B cell (primary cell): ENCODE results near the gene SPATA21. TPM values are rescaled to one million over a fixed set of nuclear protein-coding genes. Genes with fewer than 3 reads are reported as not detected.
"Not testable (repeated sequence)": the region's sequence is repeated elsewhere in the genome, so short reads cannot be mapped to it uniquely, and the experiment has no call there.

Experiments used
- ATAC-seq: fragments of 200-7000 bp; cut with Tn5 transposase; one replicate; pipeline ENCODE4 v1.10.0; 2021; ENCODE audit warnings: low read depth, mild to moderate bottlenecking, moderate number of reproducible peaks, moderate library complexity
- CTCF ChIA-PET: fragments of 350-600 bp; sonication (Branson Sonifier 250); formaldehyde crosslinking; loops from one replicate; lab custom pipeline; 2021; ENCODE audit warnings: antibody characterized with exemption, inconsistent platforms; lab: Charles Lee
- POLR2A ChIA-PET: fragments of 350-600 bp; sonication (Branson Sonifier 250); formaldehyde crosslinking; loops from one replicate; lab custom pipeline; 2021; ENCODE audit warnings: antibody characterized with exemption; lab: Charles Lee
- DNase-seq: peaks from one replicate; pipeline ENCODE4 v3.0.0; 2013
- H2AFZ ChIP-seq: 2 replicates; pipeline ENCODE4 v1.6.1; 2012; ENCODE audit warnings: mild to moderate bottlenecking, low read depth, low read length; ENCODE audit not compliant: insufficient read depth, poor library complexity, severe bottlenecking
- H3K27ac ChIP-seq, 2 donors: 1 replicate in 1 of 2; 2 replicates in 1 of 2; pipeline ENCODE4 v1.5.1; 2012 to 2013; ENCODE audit warnings: low read length in 2 of 2, mild to moderate bottlenecking in 2 of 2, moderate library complexity in 1 of 2
- H3K27me3 ChIP-seq, 4 experiments: fragments of 200-600 bp in 1 of 4; sonication (generic) in 1 of 4; replicated peaks in 1 of 4; 1 replicate in 2 of 4; 2 replicates in 2 of 4; pipeline versions ENCODE4 v1.6.1 to v1.7.0; 2013 to 2016; ENCODE audit warnings: low read length in 3 of 4, mild to moderate bottlenecking in 2 of 4, mixed read lengths in 1 of 4, moderate library complexity in 1 of 4; ENCODE audit not compliant: insufficient read depth in 4 of 4, control insufficient read depth in 3 of 4; ENCODE audit errors: control extremely low read depth in 1 of 4
- H3K36me3 ChIP-seq, 2 experiments: replicated peaks in 1 of 2; 1 replicate in 1 of 2; 2 replicates in 1 of 2; pipeline versions ENCODE4 v1.6.1 to v1.7.1; 2013; ENCODE audit warnings: low read length in 1 of 2; ENCODE audit not compliant: insufficient read depth in 2 of 2, control insufficient read depth in 1 of 2; ENCODE audit errors: control extremely low read depth in 1 of 2, extremely low read depth in 1 of 2
- H3K4me1 ChIP-seq, 2 donors: fragments of 200-600 bp in 1 of 2; sonication (generic) in 1 of 2; 1 replicate in 1 of 2; 2 replicates in 1 of 2; pipeline versions ENCODE4 v1.5.1 to v1.6.1; 2013 to 2017; ENCODE audit warnings: low read length in 2 of 2; ENCODE audit not compliant: control insufficient read depth in 2 of 2, insufficient read depth in 2 of 2
- H3K4me2 ChIP-seq: replicated peaks from 2 replicates; pipeline ENCODE3; 2012; ENCODE audit warnings: mild to moderate bottlenecking, low read depth, low read length; ENCODE audit not compliant: poor library complexity, severe bottlenecking
- H3K4me3 ChIP-seq, 5 experiments: fragments of 200-600 bp in 1 of 5; sonication (generic) in 1 of 5; 1 replicate in 3 of 5; 2 replicates in 2 of 5; pipeline versions ENCODE4 v1.5.1 to v1.7.0; 2011 to 2016; ENCODE audit warnings: low read length in 4 of 5, mild to moderate bottlenecking in 4 of 5, low read depth in 2 of 5, control low read depth in 1 of 5, moderate library complexity in 1 of 5; ENCODE audit not compliant: insufficient read depth in 1 of 5; ENCODE audit errors: control extremely low read depth in 1 of 5, extremely low read depth in 1 of 5
- H3K79me2 ChIP-seq: fragments of 200-600 bp; sonication (generic); one replicate; pipeline ENCODE4 v1.6.0; 2016; ENCODE audit warnings: low read length; ENCODE audit not compliant: control insufficient read depth, insufficient read depth
- H3K9ac ChIP-seq: fragments of 200-600 bp; sonication (generic); 2 replicates; pipeline ENCODE4 v1.6.1; 2017; ENCODE audit warnings: mild to moderate bottlenecking, low read length, moderate library complexity
- H3K9me3 ChIP-seq, 3 donors: one replicate each; pipeline versions ENCODE4 v1.6.1 to v1.7.1; 2013; ENCODE audit warnings: low read length in 2 of 3; ENCODE audit not compliant: control insufficient read depth in 2 of 3, insufficient read depth in 1 of 3; ENCODE audit errors: control extremely low read depth in 1 of 3
- H4K20me1 ChIP-seq: 2 replicates; pipeline ENCODE4 v1.6.0; 2012; ENCODE audit warnings: mild to moderate bottlenecking, low read length; ENCODE audit not compliant: insufficient read depth, control insufficient read depth, poor library complexity, severe bottlenecking
- H3K27ac Mint-ChIP-seq: one replicate; pipeline ENCODE4 v1.8.0; 2021; ENCODE audit warnings: mixed read lengths
- H3K27me3 Mint-ChIP-seq: one replicate; pipeline ENCODE4 v1.8.0; 2021; ENCODE audit warnings: mixed read lengths
- H3K4me1 Mint-ChIP-seq: one replicate; pipeline ENCODE4 v1.8.0; 2021; ENCODE audit warnings: mixed read lengths
- H3K4me3 Mint-ChIP-seq: one replicate; pipeline ENCODE4 v1.8.0; 2021; ENCODE audit warnings: mixed read lengths
- H3K9me3 Mint-ChIP-seq: one replicate; pipeline ENCODE4 v1.8.0; 2022; ENCODE audit warnings: mixed read lengths; ENCODE audit not compliant: insufficient read depth
- EZH2 ChIP-seq: IDR thresholded peaks from 2 replicates; pipeline ENCODE4 v1.6.1; 2012; ENCODE audit warnings: borderline replicate concordance, low read depth, mild to moderate bottlenecking, moderate library complexity, low read length; ENCODE audit not compliant: insufficient read depth, poor library complexity, severe bottlenecking
- WGBS: methylation state at CpG from one replicate; pipeline ENCODE4 v1.1.5; 2013; ENCODE audit warnings: missing lambda C conversion rate; ENCODE audit not compliant: insufficient coverage; 5-methylcytosine and 5-hydroxymethylcytosine counted together
- intact Hi-C: fragments of 100-400 bp; cut with micrococcal nuclease; formaldehyde crosslinking; loops from one replicate; pipeline ENCODE4 v1.10.0; 2022
- polyA plus RNA-seq: library from polyadenylated mRNA; depleted of rRNA; stranded (reverse); fragments of >200 nt; gene quantifications from 2 replicates; pipeline ENCODE4 v1.2.3, GENCODE V29; 2012
- total RNA-seq, 2 donors: library from RNA; stranded (reverse); fragments of 120-200 nt in 1 of 2; gene quantifications; 1 replicate in 1 of 2; 2 replicates in 1 of 2; pipeline versions ENCODE4 v1.2.3 to v1.2.4, GENCODE V29; 2013 to 2022
- TF ChIP-seq, protein P1 (sequence below): fragments of 200-600 bp; IDR thresholded peaks from one replicate; pipeline ENCODE4 v1.8.0; 2022; ENCODE audit warnings: antibody characterized with exemption, mild to moderate bottlenecking

SPATA21 gene
- total and polyA plus RNA-seq, 2 donors (not counting 1 experiment from before 2014, with no cell fraction given), result 0.01 TPM; not detected in 1

DNA sequence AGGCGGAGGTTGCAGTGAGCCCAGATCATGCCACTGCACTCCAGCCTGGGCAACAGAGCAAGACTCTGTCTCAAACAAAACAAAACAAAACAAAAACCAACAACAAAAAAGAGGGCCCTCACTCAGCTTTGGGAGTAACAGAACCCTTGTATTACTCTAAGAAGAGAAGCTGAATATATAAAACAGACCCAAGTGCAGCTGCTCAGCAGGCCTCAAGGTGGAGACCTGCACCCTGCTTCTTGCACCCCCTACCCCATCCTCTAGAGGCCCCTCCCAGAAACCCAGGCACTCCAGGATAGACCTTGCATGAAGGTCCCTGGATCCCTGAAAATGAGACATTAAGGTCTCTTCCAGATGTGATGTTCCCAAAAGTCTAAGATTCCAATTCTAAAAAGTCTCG, 37.7 kb upstream of the SPATA21 start:
- H3K4me2 ChIP-seq, H3K27me3 Mint-ChIP-seq, H4K20me1 ChIP-seq, H3K9me3 ChIP-seq, H3K4me1 ChIP-seq, H3K4me3 ChIP-seq, POLR2A ChIA-PET, H3K27ac Mint-ChIP-seq, H3K9ac ChIP-seq, H3K79me2 ChIP-seq, H3K27ac ChIP-seq, H3K4me3 Mint-ChIP-seq, H3K27me3 ChIP-seq, intact Hi-C loops, CTCF ChIA-PET, ATAC-seq, DNase-seq, H2AFZ ChIP-seq, H3K4me1 Mint-ChIP-seq, H3K9me3 Mint-ChIP-seq: not testable (repeated sequence)
- peaks cover 0 to 35% of the 10 kb centered on the region in 2 experiments for H3K36me3 ChIP-seq
- WGBS, result no CpG with 5 or more reads among the region's 2 CpGs

DNA sequence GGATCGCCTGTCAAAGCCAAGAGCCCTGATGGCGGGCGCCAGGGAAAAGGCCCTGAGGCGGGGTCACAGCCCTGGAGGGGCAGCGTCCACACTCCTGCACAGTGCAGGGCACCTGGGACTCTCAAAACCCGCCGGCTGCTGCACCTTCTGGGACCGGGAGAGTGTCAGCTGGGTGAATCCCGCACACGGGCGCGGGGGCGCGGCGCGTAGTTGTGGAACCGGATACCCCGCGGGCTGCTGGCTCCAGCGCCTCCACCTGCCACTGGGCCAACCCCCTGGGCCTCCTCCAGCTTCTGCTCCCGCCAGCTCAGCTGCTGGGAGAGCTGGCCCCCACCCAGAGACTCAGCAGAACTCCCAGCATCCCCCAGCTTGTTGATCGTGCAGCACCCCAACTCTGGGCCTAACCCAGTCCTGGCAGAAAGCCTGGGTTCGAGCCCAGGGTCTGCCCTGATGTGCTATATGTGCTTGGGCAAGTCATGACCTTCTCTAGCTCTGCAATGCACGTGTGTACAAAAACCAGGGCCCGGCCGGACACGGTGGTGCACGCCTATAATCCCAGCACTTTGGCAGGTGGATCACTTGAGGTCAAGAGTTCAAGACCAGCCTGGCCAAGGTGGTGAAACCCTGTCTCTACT, 37.1 kb upstream of the SPATA21 start:
- no peaks in the 10 kb centered on the region for H3K9me3 ChIP-seq
- no peak overlapping the region for H3K4me3 ChIP-seq
- no peak overlapping the region for H2AFZ ChIP-seq
- H3K27ac ChIP-seq, result no peak overlapping the region
- H3K36me3 ChIP-seq, result peaks cover 0 to 35% of the 10 kb centered on the region in 2 experiments
- no peak overlapping the region for H3K9ac ChIP-seq
- POLR2A ChIA-PET, result no interaction called here
- intact Hi-C loops, result no loop called here
- TF ChIP-seq EZH2, result no peak
- TF ChIP-seq, protein P1, sequence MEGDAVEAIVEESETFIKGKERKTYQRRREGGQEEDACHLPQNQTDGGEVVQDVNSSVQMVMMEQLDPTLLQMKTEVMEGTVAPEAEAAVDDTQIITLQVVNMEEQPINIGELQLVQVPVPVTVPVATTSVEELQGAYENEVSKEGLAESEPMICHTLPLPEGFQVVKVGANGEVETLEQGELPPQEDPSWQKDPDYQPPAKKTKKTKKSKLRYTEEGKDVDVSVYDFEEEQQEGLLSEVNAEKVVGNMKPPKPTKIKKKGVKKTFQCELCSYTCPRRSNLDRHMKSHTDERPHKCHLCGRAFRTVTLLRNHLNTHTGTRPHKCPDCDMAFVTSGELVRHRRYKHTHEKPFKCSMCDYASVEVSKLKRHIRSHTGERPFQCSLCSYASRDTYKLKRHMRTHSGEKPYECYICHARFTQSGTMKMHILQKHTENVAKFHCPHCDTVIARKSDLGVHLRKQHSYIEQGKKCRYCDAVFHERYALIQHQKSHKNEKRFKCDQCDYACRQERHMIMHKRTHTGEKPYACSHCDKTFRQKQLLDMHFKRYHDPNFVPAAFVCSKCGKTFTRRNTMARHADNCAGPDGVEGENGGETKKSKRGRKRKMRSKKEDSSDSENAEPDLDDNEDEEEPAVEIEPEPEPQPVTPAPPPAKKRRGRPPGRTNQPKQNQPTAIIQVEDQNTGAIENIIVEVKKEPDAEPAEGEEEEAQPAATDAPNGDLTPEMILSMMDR, result no peak
- 96% methylated on average over 25 of the region's 28 CpGs for WGBS
- H3K9me3 Mint-ChIP-seq, result no peaks in the 10 kb centered on the region
- H3K27ac Mint-ChIP-seq, result no peak overlapping the region
- H3K4me1 Mint-ChIP-seq, result no peaks in the 10 kb centered on the region
- DNase-seq, result no peak
- no peaks in the 10 kb centered on the region for H3K79me2 ChIP-seq
- no peaks in the 10 kb centered on the region for H4K20me1 ChIP-seq
- H3K27me3 Mint-ChIP-seq, result no peaks in the 10 kb centered on the region
- CTCF ChIA-PET, result no interaction called here
- H3K27me3 ChIP-seq, result no peaks in the 10 kb centered on the region
- no peak for ATAC-seq
- H3K4me3 Mint-ChIP-seq, result no peak overlapping the region
- no peak overlapping the region for H3K4me2 ChIP-seq
- H3K4me1 ChIP-seq, result no peaks in the 10 kb centered on the region
